DOHH2 (cell line): ENCODE results near the gene LY6G6F.

Experiments
- H3F3A ChIP-seq: fragments of 200-600 bp; sonication (generic), shearing (Covaris generic); 2 replicates; pipeline ENCODE4 v1.6.0; 2016; ENCODE audit warnings: antibody characterized with exemption, mild to moderate bottlenecking; ENCODE audit not compliant: control insufficient read depth, insufficient read depth
- H3K27ac ChIP-seq: fragments of 200-600 bp; sonication (generic); 2 replicates; pipeline ENCODE4 v1.5.1; 2014; ENCODE audit warnings: low read depth, mild to moderate bottlenecking, low read length, moderate library complexity
- H3K27me3 ChIP-seq: fragments of 200-600 bp; sonication (generic); 2 replicates; pipeline ENCODE4 v1.6.1; 2014; ENCODE audit warnings: mild to moderate bottlenecking, low read length, mixed read lengths; ENCODE audit not compliant: control insufficient read depth
- H3K36me3 ChIP-seq: fragments of 200-600 bp; sonication (generic); 2 replicates; pipeline ENCODE4 v1.6.1; 2014; ENCODE audit warnings: mild to moderate bottlenecking, low read length, moderate library complexity, mixed read lengths; ENCODE audit not compliant: control insufficient read depth
- H3K4me1 ChIP-seq: fragments of 200-600 bp; sonication (generic); 2 replicates; pipeline ENCODE4 v1.6.1; 2014; ENCODE audit warnings: mild to moderate bottlenecking, low read length, mixed read lengths; ENCODE audit not compliant: control insufficient read depth
- H3K4me2 ChIP-seq: fragments of 200-600 bp; sonication (generic); 2 replicates; pipeline ENCODE4 v1.6.0; 2014; ENCODE audit warnings: mild to moderate bottlenecking, low read length, moderate library complexity
- H3K4me3 ChIP-seq: fragments of 200-600 bp; sonication (generic); 2 replicates; pipeline ENCODE4 v1.5.1; 2014; ENCODE audit warnings: mild to moderate bottlenecking, low read length, mixed read lengths
- H3K79me2 ChIP-seq: fragments of 200-600 bp; sonication (generic); 2 replicates; pipeline ENCODE4 v1.6.1; 2014; ENCODE audit warnings: mild to moderate bottlenecking, low read length, mixed read lengths; ENCODE audit not compliant: control insufficient read depth
- H3K9me2 ChIP-seq: fragments of 200-600 bp; sonication (generic); replicated peaks from 2 replicates; pipeline ENCODE4 v1.6.1; 2014; ENCODE audit warnings: mild to moderate bottlenecking, low read length, mixed read lengths; ENCODE audit not compliant: control insufficient read depth
- H3K9me3 ChIP-seq: fragments of 200-600 bp; sonication (generic); 2 replicates; pipeline ENCODE4 v1.6.1; 2014; ENCODE audit warnings: antibody characterized with exemption, low read length, mixed read lengths; ENCODE audit not compliant: control insufficient read depth, insufficient read depth
- H4K20me1 ChIP-seq: fragments of 200-600 bp; sonication (generic); 2 replicates; pipeline ENCODE4 v1.6.0; 2014; ENCODE audit warnings: low read depth, mild to moderate bottlenecking, antibody characterized with exemption, low read length, moderate library complexity; ENCODE audit not compliant: control insufficient read depth, insufficient read depth
- CTCF ChIP-seq: fragments of 200-600 bp; sonication (generic); IDR thresholded peaks from one replicate; pipeline ENCODE4 v1.5.1; 2014; ENCODE audit warnings: antibody characterized with exemption, mild to moderate bottlenecking, low read depth, low read length; ENCODE audit not compliant: poor library complexity, severe bottlenecking
- EZH2phosphoT487 ChIP-seq: fragments of 200-600 bp; sonication (generic); IDR thresholded peaks from 2 replicates; pipeline ENCODE4 v1.6.1; 2017; ENCODE audit warnings: borderline replicate concordance, mild to moderate bottlenecking, antibody characterized with exemption, low read length, moderate library complexity, mixed read lengths

The LY6G6F gene

GRCh38 chr6:31715022-31715958 is 8.6 kb downstream of the LY6G6F start, which contains the start of gene LY6G6D:
TSS of gene LY6G6D (plus strand) at chr6:31715348. CDS start at chr6:31715356, 8 bp downstream.
- Histone ChIP-seq H3K36me3 (no peaks in the 10 kb centered on the region), H3K9me2 (no peaks in the 10 kb centered on the region), H3K27ac (no peak within 1 kb of the TSS), H3K27me3 (peaks cover 42% of the 10 kb centered on the region), H3K4me2 (no peak within 1 kb of the TSS), H3K4me3 (no peak within 1 kb of the TSS), H3F3A (no peaks in the 10 kb centered on the region), H3K79me2 (no peaks in the 10 kb centered on the region), H3K4me1 (peaks cover 5% of the 10 kb centered on the region; the same call in 1 of the 2 replicates), H3K9me3 (no peaks in the 10 kb centered on the region), H4K20me1 (no peaks in the 10 kb centered on the region)
- TF ChIP-seq CTCF (no peak), EZH2phosphoT487 (no peak)

GRCh38 chr6:31717499-31718222 is 11.0 kb downstream of the LY6G6F start:
- H4K20me1 ChIP-seq, result no peaks in the 10 kb centered on the region
- H3K36me3 ChIP-seq, result no peaks in the 10 kb centered on the region
- H3K9me2 ChIP-seq, result no peaks in the 10 kb centered on the region
- no peaks in the 10 kb centered on the region for H3F3A ChIP-seq
- no peaks in the 10 kb centered on the region for H3K79me2 ChIP-seq
- no peak overlapping the region for H3K4me2 ChIP-seq
- no peak for TF ChIP-seq CTCF
- TF ChIP-seq EZH2phosphoT487, result no peak
- no peaks in the 10 kb centered on the region for H3K4me1 ChIP-seq
- H3K27me3 ChIP-seq, result peaks cover 29% of the 10 kb centered on the region
- H3K9me3 ChIP-seq, result no peaks in the 10 kb centered on the region
- no peak overlapping the region for H3K4me3 ChIP-seq
- H3K27ac ChIP-seq, result no peak overlapping the region

GRCh38 chr6:31718265-31718664 is 11.6 kb downstream of the LY6G6F start:
- no peak overlapping the region for H3K4me2 ChIP-seq
- H3K9me3 ChIP-seq, result no peaks in the 10 kb centered on the region
- H3K4me3 ChIP-seq, result no peak overlapping the region
- no peak overlapping the region for H3K27ac ChIP-seq
- no peaks in the 10 kb centered on the region for H4K20me1 ChIP-seq
- no peaks in the 10 kb centered on the region for H3K36me3 ChIP-seq
- H3K79me2 ChIP-seq, result no peaks in the 10 kb centered on the region
- peaks cover 23% of the 10 kb centered on the region for H3K27me3 ChIP-seq
- TF ChIP-seq CTCF (no peak), EZH2phosphoT487 (no peak)
- no peaks in the 10 kb centered on the region for H3F3A ChIP-seq
- no peaks in the 10 kb centered on the region for H3K4me1 ChIP-seq
- no peaks in the 10 kb centered on the region for H3K9me2 ChIP-seq
